Osteoblast (primary cell): ENCODE data around the gene IGFL2. TPM values are rescaled to one million over a fixed set of nuclear protein-coding genes. Genes with fewer than 3 reads are reported as not detected.

Source experiments
- DNase-seq: peaks from one replicate; pipeline ENCODE4 v3.0.0; 2011; ENCODE audit warnings: low spot score, mixed read lengths; ENCODE audit not compliant: insufficient read length; ENCODE audit errors: missing footprints
- H2AFZ ChIP-seq: 2 replicates; pipeline ENCODE4 v1.6.0; 2011; ENCODE audit warnings: mild to moderate bottlenecking, low read length
- H3K27ac ChIP-seq: 2 replicates; pipeline ENCODE4 v1.5.1; 2011; ENCODE audit warnings: mild to moderate bottlenecking, low read depth, low read length, moderate library complexity
- H3K27me3 ChIP-seq: 2 replicates; pipeline ENCODE4 v1.6.0; 2012; ENCODE audit warnings: mild to moderate bottlenecking, control low read depth, inconsistent platforms, low read length, moderate library complexity; ENCODE audit not compliant: insufficient read depth
- H3K36me3 ChIP-seq: 2 replicates; pipeline ENCODE4 v1.5.1; 2011; ENCODE audit warnings: mild to moderate bottlenecking, low read length, control low read depth, moderate library complexity; ENCODE audit not compliant: insufficient read depth
- H3K4me1 ChIP-seq: 2 replicates; pipeline ENCODE4 v1.5.1; 2011; ENCODE audit warnings: mild to moderate bottlenecking, low read length, control low read depth, moderate library complexity; ENCODE audit not compliant: insufficient read depth
- H3K4me2 ChIP-seq: 2 replicates; pipeline ENCODE4 v1.6.0; 2011; ENCODE audit warnings: mild to moderate bottlenecking, low read length; ENCODE audit not compliant: insufficient read depth
- H3K4me3 ChIP-seq: fragments of 200-600 bp; sonication (generic); 3 replicates; pipeline ENCODE4 v1.5.1; 2012; ENCODE audit warnings: mild to moderate bottlenecking, low read length, inconsistent platforms; ENCODE audit not compliant: insufficient read depth
- H3K79me2 ChIP-seq: 2 replicates; pipeline ENCODE4 v1.6.0; 2012; ENCODE audit warnings: mild to moderate bottlenecking, low read length, control low read depth, inconsistent platforms; ENCODE audit not compliant: insufficient read depth
- H3K9me3 ChIP-seq: 2 replicates; pipeline ENCODE4 v1.5.1; 2011; ENCODE audit warnings: low read depth, low read length, control low read depth
- H4K20me1 ChIP-seq: 2 replicates; pipeline ENCODE4 v1.6.0; 2012; ENCODE audit warnings: mild to moderate bottlenecking, low read length, control low read depth; ENCODE audit not compliant: insufficient read depth
- CTCF ChIP-seq: IDR thresholded peaks from 2 replicates; pipeline ENCODE4 v1.5.1; 2011; ENCODE audit warnings: mild to moderate bottlenecking, low read depth, low read length, moderate library complexity; ENCODE audit errors: extremely low read depth
- total RNA-seq: library from RNA; depleted of rRNA; stranded (reverse); fragments of >200 nt; gene quantifications from 2 replicates; pipeline ENCODE4 v1.2.3, GENCODE V29; 2012

Gene IGFL2
- total RNA-seq, 1 donor: not detected

GRCh38 chr19:46196410-46197124 lies 48.5 kb downstream of the IGFL2 start:
- TF ChIP-seq CTCF: no peak
- H3K9me3 ChIP-seq: no peaks in the 10 kb centered on the region
- H3K4me3 ChIP-seq: no peak overlapping the region
- no peak for DNase-seq
- H3K27ac ChIP-seq: no peak overlapping the region
- peaks cover 13% of the 10 kb centered on the region for H3K4me1 ChIP-seq
- H3K4me2 ChIP-seq: no peak overlapping the region
- H3K79me2 ChIP-seq: no peaks in the 10 kb centered on the region
- peaks cover 60% of the 10 kb centered on the region for H3K27me3 ChIP-seq
- H3K36me3 ChIP-seq: no peaks in the 10 kb centered on the region
- no peak overlapping the region for H2AFZ ChIP-seq
- H4K20me1 ChIP-seq: no peaks in the 10 kb centered on the region

DNA sequence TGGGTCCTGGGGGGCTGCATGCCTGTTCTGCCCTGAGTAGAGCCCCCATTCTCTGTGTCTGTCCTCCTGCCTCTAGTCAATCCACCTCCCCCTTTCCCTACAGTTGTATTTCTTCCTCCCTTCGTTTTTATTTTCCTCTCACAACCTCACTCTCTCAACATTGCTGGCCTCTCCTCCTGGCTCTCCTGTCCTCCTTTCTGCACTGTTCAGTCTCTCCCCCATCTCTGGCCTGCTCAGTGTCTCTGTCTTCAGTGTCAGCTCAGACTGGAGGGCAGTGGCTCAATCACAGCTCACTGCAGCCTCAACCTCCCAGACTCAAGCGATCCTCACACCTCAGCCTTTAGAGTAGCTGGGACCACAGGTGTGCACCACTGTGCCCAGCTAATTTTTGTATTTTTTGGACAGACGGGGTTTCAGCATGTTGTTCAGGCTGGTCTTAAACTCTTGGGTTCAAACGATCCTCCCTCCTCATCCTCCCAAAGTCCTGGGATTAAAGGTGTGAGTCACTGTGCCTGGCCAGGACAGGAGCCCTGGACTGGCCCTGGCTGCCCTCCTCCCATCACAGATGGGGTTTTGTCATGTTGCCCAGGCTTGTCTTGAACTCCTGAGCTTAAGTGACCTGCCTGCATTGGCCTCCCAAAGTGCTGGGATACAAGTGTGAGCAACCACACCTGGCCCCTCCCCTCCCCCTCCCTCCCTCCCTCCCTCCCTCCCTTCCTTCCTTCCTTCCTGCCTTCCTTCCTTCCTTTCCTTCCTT lies 49.5 kb downstream of the IGFL2 start:
- H3K36me3 ChIP-seq: no peaks in the 10 kb centered on the region
- H3K4me3 ChIP-seq: no peak overlapping the region
- no peak overlapping the region for H3K27ac ChIP-seq
- H3K4me2 ChIP-seq: no peak overlapping the region
- H3K4me1 ChIP-seq: peaks cover 13% of the 10 kb centered on the region
- DNase-seq: no peak
- no peaks in the 10 kb centered on the region for H3K9me3 ChIP-seq
- no peak overlapping the region for H2AFZ ChIP-seq
- H3K27me3 ChIP-seq: peaks cover 57% of the 10 kb centered on the region
- TF ChIP-seq CTCF: no peak
- no peaks in the 10 kb centered on the region for H3K79me2 ChIP-seq
- H4K20me1 ChIP-seq: no peaks in the 10 kb centered on the region

DNA sequence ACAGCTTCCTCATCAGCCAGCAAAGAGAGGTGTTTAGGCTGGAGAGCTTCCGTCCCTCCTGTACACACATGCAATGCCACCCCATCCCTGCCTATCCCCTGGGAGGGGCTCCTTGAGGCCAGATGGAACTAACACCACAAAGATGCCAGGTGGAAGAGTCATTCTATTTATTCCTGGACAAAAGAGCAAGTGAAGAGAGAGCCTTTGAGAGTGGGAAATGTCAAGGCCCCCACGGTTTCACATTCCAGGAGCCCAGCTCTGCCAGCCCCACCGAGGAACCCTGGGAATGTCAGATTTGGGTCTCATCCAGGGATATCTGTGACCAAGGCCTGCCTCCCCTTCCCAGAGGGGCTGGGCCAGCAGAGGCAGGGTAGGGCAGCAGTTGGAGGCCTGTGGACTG lies 50.7 kb downstream of the IGFL2 start:
- no peak for DNase-seq
- Histone ChIP-seq H3K4me2 (no peak overlapping the region), H3K4me1 (peaks cover 2% of the 10 kb centered on the region), H2AFZ (no peak overlapping the region), H3K27me3 (peaks cover 55% of the 10 kb centered on the region), H3K79me2 (no peaks in the 10 kb centered on the region), H4K20me1 (no peaks in the 10 kb centered on the region), H3K27ac (no peak overlapping the region), H3K36me3 (no peaks in the 10 kb centered on the region), H3K9me3 (no peaks in the 10 kb centered on the region), H3K4me3 (no peak overlapping the region)
- no peak for TF ChIP-seq CTCF
